Measurements from ENCODE around the gene C12orf56. TPM values are rescaled to one million over a fixed set of nuclear protein-coding genes. Genes with fewer than 3 reads are reported as not detected.
"Not testable (repeated sequence)": the region's sequence is repeated elsewhere in the genome, so short reads cannot be mapped to it uniquely, and the experiment has no call there.

Gene C12orf56
- total RNA-seq, 1 donor from 2014 or later, result 0.51 TPM

DNA sequence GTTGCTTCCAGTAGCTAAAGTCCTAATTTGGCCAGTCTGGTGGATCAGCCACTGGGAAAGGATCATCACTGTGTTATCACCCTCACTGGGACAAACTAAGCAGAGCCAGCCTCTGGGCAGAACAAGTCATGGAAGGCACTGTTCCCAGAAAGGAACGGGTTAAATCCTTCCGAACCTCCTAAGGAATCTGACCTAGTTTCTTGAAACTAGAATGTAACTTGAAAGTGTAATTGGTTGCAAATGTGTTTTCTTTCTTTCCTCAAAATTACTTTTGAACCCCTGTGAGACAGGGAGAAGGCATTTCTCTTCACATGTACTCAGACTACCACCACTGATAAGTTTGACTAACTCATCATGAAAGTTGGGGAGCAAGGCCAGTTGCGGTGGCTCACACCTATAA, 149.8 kb downstream of the C12orf56 start:
- intact Hi-C loops (cut with micrococcal nuclease), result no loop called here

DNA sequence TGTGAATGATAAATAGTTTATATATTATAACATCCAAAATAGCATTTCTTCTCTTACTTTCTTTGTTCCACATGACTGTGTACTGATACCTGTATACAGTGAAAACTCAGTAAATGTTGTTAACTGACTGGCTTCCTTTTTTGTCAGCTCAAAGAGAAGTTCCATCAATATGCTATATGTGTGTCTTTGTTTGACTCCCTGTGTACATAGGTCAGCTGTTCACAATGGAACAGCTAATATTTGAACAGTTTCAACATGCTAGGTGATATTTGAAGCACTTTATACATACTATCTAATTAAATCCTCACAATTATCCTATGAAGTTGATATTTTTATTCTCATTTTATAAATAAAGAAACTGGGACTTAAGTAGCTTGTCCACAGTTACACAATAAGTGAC, 153.2 kb downstream of the C12orf56 start:
- intact Hi-C loops (cut with micrococcal nuclease), result no loop called here

DNA sequence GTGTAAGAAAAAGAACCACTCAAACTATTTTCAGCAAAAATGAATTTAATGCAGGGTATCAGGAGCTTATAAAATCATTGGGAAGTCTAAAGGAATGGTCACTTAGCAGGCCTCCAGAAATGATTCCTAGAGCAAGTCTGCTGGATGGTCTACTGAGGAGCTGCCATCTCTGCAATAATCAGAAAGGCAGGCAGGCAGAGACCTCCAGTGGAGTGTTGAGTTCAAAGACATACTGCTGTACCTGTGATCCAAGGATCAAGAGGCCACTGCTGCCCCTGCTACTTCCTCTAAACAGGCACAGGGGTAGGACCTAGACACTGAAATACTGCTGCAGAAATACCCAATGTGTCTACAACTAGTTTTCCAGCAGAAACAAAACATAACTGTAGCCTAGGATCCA, 154.0 kb downstream of the C12orf56 start:
- intact Hi-C loops (cut with micrococcal nuclease), result no loop called here

DNA sequence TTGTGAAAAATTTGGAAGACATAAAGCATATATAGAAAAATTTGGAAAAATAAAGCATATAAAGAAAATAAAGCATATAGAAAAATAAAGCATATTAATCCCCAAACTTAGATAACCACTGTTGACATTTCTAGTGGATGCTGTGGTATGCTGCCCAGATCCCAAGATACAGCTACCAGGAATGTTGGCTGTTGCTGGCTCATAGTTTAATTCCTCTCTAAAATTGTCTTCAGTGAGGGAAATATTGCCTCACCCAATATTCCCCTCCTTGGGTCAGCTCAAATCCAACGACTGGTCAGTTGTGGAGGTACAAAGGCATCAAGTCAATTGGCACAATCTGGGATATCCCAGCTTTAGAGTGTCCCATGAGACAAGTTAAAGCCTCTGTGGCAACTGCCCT, 158.4 kb downstream of the C12orf56 start:
- intact Hi-C loops (cut with micrococcal nuclease), result no loop called here

DNA sequence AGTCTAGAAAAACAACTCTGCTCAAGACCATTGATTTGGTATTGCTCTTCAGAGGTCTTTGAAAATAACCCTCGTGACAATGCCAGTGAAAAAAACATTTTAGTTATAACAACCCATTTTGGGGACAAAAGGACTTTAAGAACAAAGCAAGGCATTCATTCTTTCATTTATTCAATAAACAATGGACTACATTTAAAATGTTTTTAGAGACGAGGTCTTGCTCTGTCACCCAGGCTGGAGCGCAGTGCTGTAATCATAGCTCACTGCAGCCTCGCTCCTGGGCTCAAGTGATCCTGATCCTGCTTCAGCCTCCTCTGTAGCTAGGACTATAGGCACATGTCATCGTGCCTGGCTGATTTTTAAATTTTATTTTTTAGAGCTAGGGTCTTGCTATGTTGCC, 160.8 kb downstream of the C12orf56 start:
- intact Hi-C loops (cut with micrococcal nuclease), result loop anchor here (10.0 kb wide), 2 partner anchors 1625 to 1975 kb away; no protein-coding TSS in a partner anchor

DNA sequence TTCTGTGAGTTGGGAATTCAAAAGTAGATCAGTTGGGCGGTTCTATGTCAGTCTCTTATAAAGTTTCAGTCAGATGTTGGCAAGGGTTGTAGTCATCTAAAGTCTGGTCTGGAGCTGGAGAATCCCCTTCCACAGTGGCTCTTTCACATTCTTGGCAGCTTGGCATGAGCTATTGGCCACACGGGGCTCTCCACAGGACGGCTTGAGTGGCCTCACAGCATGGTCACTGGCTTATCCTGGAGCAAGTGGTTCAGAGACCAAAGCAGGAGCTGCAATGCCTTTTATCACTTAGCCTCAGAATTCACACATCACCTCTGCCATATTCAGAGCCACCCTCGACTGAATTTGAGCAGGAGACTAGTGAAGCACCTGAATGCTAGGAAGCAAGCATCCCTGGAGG, 161.3 kb downstream of the C12orf56 start:
- intact Hi-C loops (cut with micrococcal nuclease), result loop anchor here (10.0 kb wide), 2 partner anchors 1624 to 1974 kb away; no protein-coding TSS in a partner anchor

DNA sequence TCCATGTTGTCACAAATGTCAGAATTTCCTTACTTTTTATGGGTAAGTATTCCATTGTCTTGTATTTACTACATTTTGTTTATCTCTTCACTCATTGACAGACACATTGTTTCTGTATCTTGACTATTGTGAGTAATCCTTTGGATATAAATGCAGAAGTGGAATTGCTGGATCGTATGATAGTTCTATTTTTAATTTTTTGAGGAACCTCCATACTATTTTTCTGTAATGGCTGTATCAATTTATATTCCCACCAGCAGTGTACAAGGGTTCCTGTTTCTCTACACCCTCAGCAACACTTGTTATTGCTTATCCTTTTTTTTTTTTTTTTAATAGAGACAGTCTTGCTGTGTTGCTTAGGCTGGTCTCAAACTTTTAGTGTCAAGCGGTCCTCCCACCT, 164.9 kb downstream of the C12orf56 start:
- intact Hi-C loops (cut with micrococcal nuclease), result loop anchor here (10.0 kb wide), 2 partner anchors 1621 to 1971 kb away; no protein-coding TSS in a partner anchor

DNA sequence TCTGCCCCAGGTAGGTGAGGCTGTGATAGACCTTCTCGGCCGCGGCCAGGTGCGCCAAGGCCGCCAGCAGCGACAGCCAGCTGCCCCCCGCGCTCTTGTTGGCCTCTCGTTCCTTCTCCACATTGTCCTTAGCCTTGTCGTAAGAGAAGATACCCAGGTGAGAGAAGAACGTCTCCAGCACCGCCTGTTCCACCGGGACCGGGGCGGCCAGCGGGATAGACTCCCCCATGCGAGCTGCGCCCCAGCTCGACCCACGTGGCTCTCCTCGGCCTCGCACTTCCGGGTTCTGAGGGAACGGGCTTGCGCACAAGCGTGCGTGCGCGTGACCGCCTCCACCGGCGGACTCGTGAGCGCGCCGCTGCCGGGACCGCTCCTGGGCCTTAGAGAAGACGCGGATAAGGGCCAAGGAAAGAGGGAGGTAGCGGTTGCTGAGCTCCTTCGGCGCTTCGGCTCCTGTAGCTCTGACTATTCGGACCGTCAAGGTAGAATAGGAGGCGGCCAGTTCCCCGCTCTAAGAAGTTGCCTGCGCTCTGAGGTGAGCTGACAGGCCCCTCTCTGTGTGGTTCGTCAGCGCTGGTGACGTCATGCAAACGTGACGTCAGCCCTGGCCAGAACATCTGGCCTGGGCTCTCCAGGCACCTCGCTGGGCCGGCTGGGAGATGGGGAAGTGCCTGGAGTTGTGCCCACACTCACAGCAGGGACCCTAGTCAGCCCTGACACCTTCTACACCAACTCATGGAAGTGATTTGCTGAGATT, 168.4 kb downstream of the C12orf56 start, which contains the start of gene KICS2:
Gene KICS2, minus strand, starts transcription at position 288 of the 757 bp plus-strand sequence. Its CDS starts 59 bp downstream, at position 229.
- intact Hi-C loops (cut with micrococcal nuclease), result loop anchor here (1.0 to 10.0 kb wide), 10 partner anchors 182 to 1967 kb away; partner anchors contain the start of genes GNS, RASSF3, RXYLT1 and SRGAP1

DNA sequence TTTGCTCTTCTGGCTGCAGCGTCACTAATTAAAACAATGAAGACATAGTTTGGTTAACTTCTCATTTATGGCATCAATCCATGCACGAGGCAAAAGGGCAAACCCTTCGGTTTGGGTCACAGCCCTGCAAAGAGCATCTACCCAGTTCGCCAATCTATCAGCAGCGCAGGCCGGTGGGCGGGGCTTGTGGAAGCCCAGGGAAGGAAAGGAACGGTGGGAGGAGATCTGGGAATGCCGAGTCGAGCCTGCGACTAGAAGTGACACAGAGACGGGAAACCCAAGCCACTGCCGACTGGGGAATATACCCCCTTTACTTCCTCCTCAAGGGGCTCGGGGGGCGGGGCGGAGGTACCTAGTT, 168.9 kb downstream of the C12orf56 start:
- intact Hi-C loops (cut with micrococcal nuclease), result loop anchor here (1.0 to 10.0 kb wide), 10 partner anchors 183 to 1967 kb away; partner anchors contain the start of genes GNS, RASSF3, RXYLT1 and SRGAP1

DNA sequence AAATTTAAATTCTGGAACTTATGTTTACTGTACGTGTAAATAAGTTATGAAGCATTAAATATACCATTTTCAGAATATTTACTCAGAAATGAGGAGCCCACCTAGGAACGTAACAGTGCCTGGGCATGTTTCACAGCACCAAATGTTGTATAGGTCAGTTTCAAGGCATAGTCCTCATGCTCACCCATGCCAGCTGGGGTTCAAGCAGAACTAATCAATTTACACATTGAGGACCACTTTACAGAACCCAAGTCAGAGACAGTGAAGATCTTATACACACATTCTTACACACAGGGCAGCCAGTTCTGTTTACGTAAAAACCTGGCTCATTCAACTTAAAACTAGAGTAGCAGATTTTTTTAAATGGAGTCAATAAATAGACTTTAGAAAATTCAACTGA, 170.5 kb downstream of the C12orf56 start:
- intact Hi-C loops (cut with micrococcal nuclease), result loop anchor here (5.0 to 10.0 kb wide), 5 partner anchors 392 to 1965 kb away; partner anchors contain the start of gene RASSF3

DNA sequence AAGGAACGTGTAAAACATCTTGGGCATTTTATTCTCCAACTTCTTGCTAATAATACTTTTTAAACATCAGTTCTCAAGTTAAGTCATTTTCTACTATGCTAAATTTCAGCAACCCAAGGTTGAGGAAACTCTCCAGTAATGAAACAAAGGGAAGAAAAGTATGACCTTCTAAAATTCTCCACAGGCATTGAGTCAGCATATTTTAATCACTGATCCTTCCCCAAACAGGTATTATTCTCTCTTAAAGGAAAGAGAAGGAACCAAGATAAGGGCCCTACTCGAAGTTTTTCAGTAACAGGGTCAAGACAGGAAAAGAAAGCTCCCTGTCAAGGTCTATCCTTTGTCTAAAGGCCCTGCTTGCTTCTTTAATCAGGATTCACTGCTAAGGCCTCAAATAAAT, 171.4 kb downstream of the C12orf56 start:
- intact Hi-C loops (cut with micrococcal nuclease), result no loop called here

DNA sequence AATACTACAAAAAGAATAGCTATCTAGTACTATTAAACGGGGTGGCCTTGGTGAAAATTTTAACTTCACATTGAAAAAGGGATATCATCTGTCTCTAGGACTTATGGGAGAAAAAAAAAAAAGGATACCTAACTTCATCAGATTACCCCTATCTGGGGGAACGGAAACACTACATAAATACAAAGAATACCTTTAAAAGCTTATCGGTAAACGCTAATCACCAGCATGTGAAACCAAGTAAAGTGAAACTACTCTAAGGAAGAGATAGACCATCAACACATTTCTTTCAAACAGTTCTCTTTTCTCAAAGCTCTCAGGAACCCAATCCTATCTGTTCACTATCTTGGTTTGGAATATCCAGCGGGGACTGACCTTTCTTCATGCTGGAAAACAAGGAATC, 172.0 kb downstream of the C12orf56 start:
- intact Hi-C loops (cut with micrococcal nuclease), result no loop called here

DNA sequence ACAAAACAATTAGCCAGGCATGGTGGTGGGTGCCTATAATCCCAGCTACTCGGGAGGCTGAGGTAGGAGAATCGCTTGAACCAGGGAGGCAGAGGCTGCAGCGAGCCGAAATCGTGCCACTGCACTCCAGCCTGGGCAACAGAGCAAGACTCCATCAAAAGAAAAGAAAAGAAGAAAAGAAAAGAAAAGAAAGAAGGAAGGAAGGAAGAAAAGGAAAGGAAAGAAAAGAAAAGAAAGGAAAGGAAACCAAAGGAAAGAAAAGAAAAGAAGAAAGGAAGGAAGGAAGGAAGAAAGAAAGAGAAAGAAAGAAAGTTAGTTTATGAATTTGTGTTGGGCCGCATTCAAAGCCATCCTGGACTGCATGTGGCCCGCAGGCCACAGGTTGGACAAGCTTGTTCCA, 172.9 kb downstream of the C12orf56 start:
- intact Hi-C loops (cut with micrococcal nuclease), result not testable (repeated sequence)

DNA sequence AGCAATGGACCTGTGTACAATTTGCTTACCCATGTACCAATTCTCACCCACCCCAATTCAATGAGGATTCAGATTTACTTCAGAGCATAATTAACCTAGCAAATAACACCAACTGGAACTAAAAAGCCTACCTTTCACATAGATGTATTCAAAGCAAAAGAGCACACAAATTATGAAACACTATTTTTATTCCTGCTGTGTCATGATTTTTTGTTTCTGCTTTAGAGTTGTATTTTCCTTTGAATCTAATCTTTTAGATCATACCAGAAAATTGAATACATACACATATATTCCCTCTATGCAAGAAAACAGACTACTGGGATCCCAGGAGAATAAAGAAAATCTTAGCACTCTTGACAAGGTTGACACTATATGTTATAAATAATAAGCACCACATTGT, 174.3 kb downstream of the C12orf56 start:
- intact Hi-C loops (cut with micrococcal nuclease), result no loop called here

Other genes with a start within 250 kb of the C12orf56 start
- 9.9 and 10.3 TPM in 2 replicates for gene KICS2, start 168.5 kb downstream of the C12orf56 start, total RNA-seq
- gene XPOT, start 13.6 kb upstream of the C12orf56 start, total RNA-seq, result 117 and 123 TPM in 2 replicates
- 37.5 and 40.5 TPM in 2 replicates for gene TBK1, start 61.4 kb upstream of the C12orf56 start, total RNA-seq
- gene RASSF3, start 219.7 kb upstream of the C12orf56 start, total RNA-seq, result 72.8 and 74.4 TPM in 2 replicates

Measured in T-helper 1 cell treated with Interleukin-12 subunit alpha and Interleukin-12 subunit beta and Interleukin-4 antibody, amounts not matched to agents 30 ng/mL and 1 ng/mL, for 36 hours (primary cell).